MV-4-11 (cell line): ENCODE measurements around the gene REXO1.
A peak's percentile ranks its signal among the peaks of the same experiment; 100 is the strongest.

Experiments used
- DNase-seq: peaks from one replicate; lab custom pipeline; 2025; lab: John Stamatoyannopoulos, UW

The REXO1 gene

DNA sequence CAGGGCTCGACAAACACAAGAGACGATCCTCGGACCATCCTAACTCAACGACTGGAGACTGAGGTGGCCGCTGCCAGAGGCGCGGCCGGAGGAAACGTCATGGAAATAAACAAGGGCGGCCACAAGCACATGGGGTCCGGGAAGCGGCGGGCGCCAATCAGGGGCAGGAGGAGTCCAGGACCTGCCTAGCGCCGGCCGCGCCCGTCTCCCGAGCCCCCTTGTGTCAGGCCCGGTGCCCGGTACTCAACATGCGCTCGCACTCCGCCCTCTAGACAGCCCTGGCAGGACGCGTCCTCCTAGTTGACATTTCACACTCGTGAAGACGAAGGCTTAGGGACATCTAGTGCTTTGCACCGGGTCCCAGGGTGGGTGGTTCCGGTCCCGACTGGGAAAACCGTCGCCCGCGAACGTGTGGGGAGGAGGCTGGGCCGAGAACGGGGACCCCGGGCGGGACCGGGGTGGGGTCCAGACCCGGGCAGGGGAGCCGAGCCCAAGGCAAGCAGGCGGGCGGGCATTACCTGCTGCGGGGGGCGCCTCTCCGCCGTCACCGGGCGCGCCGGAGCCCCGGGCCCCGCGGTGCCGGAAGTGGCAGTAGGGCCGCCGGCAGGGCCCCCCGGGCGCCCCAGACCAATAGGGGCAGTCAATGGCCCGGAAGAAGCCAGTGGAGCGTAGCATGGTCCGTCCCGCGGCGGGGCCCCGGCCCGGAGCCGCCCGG is 442 bp downstream of the REXO1 start:
- DNase-seq, result peak; percentile 25

DNA sequence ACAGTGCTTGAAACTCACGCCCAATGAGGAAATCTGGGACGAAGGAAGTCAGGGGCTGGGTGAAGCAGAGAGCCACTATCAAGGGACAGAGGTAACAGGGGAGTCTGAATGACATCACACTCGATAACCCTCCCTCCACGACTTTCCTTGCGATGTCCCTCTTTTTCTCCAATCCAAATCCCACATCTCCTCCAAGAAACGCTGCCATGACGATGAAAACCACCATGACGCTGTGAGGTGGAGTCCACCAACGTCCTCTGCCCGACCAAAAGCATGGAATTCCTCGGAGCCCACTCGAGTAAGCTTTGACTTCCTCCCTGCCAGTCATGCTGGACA is 967 bp downstream of the REXO1 start:
- no peak for DNase-seq

DNA sequence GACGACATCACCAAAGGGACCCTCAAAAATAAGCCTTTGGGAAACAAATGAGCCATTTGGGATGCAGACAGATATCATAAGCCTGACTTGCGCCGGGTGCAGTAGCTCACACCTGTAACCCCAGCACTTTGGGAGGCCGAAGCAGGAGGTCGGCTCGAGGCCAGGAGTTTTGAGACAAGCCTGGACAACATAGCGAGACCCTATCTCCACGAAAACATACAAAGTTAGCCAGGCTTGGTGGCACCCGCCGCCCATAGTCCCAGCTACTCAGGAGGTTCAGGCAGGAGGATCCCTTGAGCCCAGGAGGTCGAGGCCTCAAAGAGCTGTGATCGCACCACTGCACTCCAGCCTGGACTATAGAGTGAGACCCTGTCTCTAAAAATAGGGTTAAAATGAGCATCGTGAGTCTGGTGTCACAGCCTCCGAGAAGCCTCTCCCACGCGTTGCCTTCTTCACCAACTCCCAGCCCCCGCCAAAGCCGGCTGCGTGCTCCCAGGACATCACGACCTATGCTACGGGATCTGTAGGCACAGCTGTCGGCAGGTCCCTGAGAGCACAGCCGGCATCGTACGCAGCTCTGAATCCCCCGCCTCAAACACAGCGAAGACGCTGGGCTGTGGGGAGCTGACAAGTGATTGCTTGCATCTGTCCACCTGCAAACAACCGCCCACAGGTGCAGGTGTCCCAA is 1.6 kb downstream of the REXO1 start:
- no peak for DNase-seq

DNA sequence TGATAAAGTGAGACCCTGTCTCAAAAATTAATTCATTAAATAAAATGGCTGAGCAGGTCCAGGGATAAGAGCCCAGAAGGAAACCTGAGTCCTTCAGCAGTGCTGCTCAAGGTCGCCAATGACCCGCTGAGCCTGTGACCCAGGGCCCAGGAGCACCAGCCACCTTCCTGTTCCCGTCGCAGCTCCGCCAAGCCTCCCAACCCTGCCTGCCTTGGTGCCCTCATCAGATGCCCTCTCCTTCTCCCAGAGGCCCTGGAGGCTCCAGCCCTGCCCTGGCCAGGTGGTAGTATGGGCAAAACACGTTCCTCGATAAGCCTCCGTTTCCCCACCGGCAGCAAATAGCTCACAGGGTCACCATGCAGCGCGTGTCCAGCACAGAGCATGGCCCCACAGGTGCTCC is 2.6 kb downstream of the REXO1 start:
- no peak for DNase-seq

DNA sequence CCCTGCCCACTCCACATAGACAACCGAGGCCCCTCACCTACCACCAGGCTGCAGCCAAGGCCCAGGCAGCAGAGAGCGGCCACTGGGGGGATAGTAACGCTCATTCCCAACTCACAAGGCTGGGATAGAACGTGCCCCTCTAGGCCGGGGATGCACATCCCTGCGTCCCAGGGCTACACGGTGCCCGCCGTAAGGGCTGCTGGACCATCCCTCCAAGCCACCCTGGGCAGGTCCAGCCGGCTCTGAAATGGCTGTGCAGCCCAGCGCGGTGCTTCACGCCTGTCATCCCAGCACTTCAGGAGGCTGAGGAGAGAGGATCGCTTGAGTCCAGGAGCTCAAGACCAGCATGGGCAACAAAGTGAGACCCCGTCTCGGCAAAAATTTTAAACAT is 3.2 kb downstream of the REXO1 start:
- DNase-seq, result no peak

DNA sequence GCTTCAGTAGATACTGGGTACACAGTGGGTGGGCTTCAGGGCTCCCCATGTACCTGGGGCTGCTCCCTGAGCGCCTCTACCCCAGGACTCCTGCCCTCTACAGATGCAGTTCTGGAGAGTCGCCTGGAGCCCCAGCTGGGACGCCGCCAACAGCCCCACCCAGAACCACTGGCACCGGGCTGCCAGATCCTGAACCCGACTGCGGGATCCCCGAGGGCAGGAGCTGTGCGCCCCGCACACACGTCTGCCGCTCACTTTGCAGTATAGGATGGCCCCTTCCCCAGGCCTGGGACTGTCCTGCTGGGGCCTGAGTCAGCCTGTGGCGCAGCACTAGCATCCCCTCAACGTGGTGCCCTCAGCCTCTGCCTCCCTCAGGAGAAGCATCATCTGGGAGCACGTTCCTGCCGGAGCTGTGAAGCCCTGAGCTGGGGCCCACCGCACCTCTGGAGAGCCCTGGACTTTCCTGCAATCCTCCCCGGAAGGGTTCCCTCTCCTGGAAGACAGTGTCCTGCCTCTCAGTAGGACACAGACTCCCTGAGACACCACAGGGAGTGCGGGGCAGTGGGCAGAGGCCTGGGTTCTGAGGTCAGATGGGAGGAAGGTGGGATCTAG is 3.7 kb downstream of the REXO1 start:
- no peak for DNase-seq

DNA sequence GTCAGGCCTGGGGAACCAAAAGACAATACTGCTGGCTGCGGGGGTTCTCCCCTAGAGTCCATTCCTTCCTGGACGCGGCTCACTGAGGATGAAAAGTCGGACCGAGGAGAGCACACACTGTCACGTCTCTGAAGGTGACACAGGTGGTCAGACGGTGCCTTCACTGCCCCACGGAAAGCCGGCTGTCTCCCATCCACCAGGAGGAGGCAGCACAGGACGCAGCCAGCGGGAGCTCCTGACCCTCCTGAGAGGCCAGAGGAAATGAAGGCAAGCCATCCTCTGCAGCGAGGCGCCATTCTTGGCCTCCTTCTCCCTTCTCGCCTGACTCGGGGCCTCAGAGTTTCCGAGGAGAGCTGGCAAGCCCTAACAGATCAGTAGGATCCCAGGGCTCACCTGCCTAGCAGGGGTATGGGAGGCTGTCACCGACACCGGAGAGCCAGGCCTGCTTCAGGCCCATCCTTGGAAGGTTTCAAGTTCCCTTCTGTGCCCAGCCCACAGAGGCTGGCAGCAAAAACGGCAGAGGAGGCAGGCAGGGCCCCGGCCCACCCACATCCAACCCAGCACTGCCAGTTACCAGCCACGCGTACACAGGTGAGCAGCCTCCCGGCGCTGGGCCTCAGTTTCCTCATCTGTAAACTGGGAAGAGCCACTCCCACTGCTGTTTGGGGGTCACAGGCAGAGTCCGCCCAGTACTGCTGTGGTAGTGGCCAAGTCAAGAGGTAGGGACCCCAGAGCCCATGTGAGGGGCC is 4.5 kb downstream of the REXO1 start:
- no peak for DNase-seq

DNA sequence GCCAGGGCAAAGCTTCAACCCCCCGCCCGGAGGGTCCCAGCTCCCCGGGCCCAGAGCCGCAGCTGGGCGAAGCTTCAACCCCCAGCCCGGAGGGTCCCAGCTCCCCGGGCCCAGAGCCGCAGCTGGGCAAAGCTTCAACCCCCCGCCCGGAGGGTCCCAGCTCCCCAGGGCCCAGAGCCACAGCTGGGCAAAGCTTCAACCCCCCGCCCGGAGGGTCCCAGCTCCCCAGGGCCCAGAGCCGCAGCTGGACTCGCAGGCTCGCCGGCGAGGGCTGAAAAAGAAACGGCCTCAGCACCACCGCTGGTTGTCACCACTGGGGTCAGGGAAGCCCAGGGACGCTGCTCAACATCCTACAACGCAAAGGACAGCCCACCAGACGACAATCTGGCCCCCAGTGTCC is 5.2 kb downstream of the REXO1 start:
- DNase-seq, result no peak

DNA sequence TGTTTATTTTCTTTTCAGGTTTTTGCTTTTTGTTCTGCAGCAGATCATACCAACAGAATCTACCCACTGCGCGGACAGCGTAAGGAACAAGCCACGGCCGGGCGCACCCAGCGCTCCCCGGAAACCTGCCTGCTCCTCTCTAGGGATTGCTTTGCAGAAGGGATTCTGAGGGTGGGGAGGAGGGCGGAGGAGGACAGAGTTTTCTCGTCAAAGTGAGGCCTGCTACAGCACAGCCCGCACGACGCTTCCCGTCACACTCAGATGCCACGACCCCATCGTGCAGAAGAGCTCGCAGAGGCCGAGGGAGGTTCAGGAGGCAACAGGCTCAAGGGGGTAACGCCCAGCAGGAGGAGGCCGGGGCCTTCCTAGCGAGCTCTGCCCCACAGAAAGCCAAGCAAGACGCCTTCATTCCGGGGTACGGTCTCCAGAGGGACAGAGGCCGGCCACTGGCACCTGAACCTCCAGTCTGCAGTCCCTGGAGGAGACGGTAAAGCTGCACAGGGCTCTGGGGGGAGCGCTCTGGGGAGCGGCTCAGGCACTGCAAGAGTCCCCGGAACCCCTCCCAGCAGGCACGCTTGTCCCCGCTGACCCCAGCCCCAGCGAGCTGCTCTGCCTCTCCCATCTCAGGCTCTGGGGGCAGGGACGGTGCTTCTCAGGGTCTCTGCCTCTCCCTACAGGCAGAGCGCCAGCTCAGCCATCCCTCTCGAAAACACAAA is 6.9 kb downstream of the REXO1 start:
- no peak for DNase-seq

DNA sequence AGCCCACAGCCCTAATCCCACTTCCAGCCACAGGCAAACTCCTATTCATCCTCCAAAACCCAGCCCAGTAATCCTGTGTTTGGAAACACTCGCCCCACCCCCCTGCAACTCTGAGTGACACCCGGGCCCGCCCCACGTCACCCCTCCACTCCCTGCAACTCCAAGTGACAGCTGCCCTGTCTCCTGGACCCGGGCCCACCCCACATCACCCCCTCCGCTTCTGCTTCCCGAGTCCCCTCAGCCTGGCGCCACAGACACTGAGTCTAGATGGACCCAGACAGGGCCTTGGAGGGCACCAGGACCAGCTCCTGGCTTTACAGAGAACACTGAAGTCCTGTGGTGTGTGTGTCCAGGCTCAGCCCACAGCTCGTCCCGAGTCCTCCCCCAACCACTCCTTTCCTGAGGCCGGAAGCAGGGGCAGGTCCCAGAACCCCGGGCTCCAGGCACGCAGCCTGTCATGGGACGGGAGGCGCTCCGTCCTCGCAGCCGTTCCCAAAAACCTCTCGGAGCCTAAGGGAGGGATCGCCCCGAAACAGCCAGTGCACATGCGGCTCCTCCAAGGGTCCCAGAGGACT is 7.7 kb downstream of the REXO1 start:
- no peak for DNase-seq

DNA sequence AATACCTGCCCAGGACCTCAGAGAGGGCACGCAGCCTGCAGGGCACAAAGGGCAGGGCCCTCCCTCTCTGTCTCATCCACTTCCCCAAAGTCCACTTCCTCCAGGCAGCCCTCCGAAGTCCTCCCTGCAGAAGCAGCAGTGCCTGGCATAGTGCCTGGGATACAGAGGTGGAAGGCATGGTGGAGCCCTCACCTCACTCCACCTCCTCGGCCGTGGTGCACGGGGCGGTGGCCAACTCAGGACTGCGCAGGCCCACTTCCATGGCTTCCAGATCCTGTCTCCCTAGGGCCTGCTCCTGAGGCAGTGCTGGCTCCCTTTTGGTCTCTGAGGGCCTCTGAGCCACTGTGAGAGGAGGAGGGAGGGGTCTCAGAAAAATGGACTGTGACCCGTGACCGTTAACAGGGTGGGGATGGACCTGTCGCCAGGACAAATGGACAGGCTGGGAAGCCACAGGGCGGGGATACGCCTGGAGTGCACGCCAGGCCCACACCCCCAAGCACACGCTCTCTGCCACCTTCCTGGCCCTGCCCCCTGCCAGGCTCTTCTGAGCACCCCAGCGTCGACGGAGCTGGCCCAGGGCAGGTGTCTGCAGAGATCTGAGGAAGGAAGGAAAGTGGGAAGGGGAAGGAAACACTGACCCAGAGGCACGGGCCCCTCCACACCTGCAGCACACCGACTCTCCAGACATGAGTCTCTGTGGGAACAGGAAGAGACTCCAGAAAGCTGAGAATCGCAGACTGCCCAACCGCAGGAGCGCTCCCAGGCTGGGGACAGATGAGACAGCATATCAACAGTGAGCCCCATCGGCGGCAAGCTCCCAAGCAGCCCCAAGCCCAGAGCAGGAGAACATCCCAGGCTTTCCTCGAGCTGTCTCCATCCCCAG is 8.4 kb downstream of the REXO1 start:
- DNase-seq, result no peak

DNA sequence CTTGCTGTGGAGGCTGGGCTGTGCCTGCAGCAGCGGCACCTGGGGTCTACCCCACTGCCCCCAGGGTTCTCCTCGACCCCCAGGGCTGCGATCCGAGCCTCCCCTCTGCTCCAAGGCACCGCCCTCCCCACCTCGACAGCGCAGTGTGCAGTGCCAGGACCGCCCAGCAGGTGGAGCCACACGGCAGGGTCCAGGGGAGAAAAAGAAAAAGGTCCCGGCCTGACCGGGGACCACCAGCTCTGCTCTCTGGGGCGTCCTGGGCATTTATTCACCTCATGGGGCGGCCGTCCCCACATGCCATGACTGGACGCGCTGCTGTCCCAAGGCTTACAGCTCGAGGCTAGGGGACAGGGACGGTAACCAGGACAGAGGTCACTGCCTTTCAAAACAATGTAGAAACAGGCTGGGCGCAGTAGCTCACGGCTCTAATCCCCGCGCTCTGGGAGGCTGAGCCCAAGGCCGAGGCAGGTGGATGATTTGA is 10.6 kb downstream of the REXO1 start:
- no peak for DNase-seq

DNA sequence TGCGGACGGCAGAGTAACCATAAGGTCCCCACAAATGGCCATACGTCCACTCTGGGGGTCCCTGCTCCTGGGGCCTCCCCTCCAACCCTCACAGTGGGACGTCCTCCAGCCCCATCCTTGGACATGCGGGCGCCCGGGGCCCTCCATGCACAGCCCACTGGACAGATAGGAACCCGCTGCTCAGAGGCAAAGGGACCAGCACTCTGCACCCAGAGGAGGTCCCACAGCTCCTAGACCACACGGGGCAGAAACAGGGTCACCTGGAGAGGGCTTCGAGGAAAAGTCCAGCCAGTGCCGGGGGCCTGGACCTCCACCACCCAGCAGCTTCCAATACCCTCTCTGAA is 11.1 kb downstream of the REXO1 start:
- DNase-seq, result no peak

DNA sequence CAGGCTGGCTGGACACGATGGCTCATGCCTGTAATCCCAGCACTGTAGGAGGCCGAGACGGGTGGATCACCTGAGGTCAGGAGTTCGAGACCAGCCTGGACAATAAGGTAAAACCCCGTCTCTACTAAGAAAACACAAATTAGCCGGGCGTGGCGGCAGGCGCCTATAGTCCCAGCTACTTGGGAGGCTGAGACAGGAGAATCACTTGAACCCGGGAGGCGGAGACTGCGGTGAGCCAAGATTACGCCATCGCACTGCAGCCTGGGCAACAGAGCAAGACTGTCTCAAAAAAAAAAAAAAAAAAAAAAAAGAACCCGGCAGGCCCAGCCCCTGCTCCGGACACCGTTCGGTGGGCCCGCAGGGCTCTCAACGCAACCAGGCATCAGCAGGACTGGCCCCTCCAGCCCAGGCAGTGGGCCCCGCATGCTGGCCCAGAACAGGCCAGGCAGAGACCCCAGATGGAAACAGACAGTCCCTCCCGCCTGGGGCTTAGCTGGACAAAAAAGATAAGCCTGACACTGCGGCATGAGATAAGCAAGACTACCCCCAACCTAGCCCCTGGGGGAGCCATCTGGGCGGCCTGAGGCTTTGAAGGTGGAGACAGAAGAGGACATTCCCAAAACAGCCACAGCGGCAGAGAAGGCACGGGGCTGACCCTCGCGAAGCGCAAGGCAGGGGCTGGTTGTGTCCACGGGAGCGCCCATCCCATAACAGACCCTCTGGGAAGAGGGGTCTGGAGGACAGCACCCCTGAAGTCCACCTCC is 11.6 kb downstream of the REXO1 start:
- DNase-seq, result no peak

DNA sequence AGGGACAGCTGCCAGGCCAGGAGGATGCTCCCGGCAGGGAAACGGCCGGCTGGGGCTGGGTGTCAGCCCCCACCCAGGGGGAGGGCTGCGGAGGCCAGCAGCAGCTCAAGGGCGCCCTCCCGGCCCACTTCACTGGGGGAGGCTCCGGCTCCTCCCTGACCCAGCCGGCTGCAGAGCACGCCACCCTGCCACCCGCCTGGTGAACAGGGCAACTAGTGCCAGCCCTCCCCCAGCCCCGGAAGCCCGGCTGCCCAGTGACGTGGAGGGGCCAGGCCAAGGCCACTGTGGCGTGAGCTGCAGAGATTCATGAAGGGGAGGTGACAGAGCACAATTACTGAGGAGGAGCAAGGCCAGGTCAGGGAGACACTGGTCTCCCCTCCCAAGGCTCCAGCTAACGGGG is 14.7 kb downstream of the REXO1 start:
- no peak for DNase-seq

DNA sequence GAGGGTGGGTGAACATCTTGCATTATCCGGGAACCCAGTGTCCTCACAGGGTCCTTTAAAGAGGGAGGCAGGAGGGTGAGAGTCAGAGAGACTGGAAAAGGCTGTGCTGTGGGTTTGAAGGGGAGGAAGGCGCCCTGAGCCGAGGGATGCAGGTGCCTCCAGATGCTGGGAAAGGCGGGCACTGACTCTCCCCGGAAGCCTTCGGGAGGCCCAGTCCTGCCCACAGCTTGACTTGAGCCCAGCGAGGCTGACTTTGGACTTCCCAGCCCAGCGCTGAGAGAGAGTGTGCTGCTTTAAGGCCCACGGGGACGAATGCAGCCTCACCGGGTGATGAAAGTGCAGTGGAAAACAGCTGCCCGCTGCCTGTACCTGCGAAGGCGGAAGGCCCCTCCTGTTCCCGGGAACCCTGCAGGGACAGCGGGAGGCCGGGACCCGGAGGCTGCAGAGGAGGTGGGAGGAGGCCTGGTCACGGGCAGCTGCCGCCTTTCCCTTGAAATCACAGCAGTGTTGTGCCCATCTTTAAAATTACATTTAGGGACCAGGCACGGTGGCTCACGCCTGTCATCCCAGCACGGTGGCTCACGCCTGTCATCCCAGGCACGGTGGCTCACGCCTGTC is 16.1 kb downstream of the REXO1 start:
- DNase-seq, result no peak

DNA sequence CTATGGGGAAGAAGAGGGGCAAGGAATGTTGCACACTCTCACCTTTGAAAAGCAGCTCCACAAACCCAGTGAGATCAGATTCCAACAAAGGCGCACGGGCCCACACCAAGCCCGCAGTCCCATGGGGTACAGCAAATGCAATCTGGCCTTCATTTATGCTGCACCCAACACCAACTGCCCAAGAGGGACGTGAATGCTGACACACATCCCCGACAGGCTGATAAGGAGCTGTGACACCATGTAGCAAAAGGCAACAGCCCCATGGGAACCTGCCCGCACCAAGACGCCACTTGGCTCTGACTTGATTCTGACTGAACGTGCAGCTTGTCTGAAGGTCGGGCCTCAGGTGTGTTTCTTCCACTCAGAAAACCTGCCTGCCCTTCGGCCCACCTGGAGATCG is 17.3 kb downstream of the REXO1 start:
- no peak for DNase-seq

DNA sequence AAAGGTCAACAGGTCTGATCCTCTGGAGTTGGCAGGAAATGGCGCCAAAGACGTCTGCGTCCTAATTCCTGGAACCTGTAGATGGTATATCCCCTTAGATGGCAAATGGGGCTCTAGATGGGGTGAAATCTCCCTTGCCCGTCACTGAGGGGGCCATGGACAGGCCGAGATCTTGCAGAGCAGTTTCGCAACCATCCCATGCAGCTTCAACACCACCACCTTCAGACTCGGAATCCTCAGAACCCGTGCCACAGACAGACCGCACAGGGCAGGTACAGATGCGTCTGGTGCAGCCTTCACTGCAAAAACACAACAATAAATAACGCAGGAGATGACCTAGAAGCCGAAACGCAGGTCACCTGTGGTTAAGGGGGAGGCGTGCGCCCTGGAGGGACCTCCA is 17.7 kb downstream of the REXO1 start:
- DNase-seq, result no peak

DNA sequence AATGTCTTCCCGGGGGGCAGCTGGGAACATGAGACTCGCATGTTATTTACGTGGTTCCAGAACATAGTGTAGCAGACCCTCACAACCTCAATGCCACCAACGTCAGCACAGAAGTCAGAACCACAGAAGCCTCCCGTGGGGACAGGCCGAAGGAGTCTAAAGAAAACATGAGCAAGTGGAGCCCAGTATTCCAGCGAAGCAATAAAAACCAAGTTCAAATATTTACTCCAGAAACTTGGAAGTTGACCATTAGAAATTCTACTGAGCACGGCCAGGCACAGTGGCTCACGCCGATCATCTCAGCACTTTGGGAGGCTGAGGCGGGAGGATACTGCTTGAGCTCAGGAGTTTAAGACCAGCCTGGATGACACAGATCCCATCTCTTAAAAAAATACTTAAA is 18.3 kb downstream of the REXO1 start:
- DNase-seq, result no peak
